Heart right ventricle (tissue), 16 donors: ENCODE results near the gene SLC9C2. TPM values are rescaled to one million over a fixed set of nuclear protein-coding genes. Genes with fewer than 3 reads are reported as not detected.

Experiments used
- ATAC-seq, 8 donors: fragments of 200-7000 bp; cut with Tn5 transposase; one replicate each; pipeline ENCODE4 v1.9.1; 2020; ENCODE audit warnings: mild to moderate bottlenecking in 8 of 8, moderate library complexity in 8 of 8, moderate number of reproducible peaks in 1 of 8
- DNase-seq, 2 donors: peaks; one replicate each; pipeline ENCODE4 v3.0.0-alpha.2; 2020
- H3K27ac ChIP-seq, 10 donors: fragments of 200-600 bp; sonication (generic) in 2 of 10; one replicate each; pipeline versions ENCODE4 v1.5.0 to v1.8.0; 2020 to 2022; ENCODE audit warnings: mild to moderate bottlenecking in 3 of 10
- H3K27me3 ChIP-seq, 7 donors: fragments of 200-600 bp; one replicate each; pipeline ENCODE4 v1.8.0; 2021 to 2022; ENCODE audit warnings: mild to moderate bottlenecking in 2 of 7
- H3K36me3 ChIP-seq, 9 donors: fragments of 200-600 bp; sonication (generic) in 1 of 9; one replicate each; pipeline versions ENCODE4 v1.5.0 to v1.8.0; 2020 to 2022; ENCODE audit warnings: mild to moderate bottlenecking in 2 of 9
- H3K4me1 ChIP-seq, 9 donors: fragments of 200-600 bp; sonication (generic) in 1 of 9; one replicate each; pipeline versions ENCODE4 v1.5.0 to v1.8.0; 2020 to 2022; ENCODE audit warnings: mild to moderate bottlenecking in 4 of 9
- H3K4me3 ChIP-seq, 10 donors: fragments of 200-600 bp; sonication (generic) in 2 of 10; one replicate each; pipeline versions ENCODE4 v1.5.0 to v1.8.0; 2020 to 2022; ENCODE audit warnings: mild to moderate bottlenecking in 7 of 10, moderate library complexity in 2 of 10
- H3K9me3 ChIP-seq, 11 donors: fragments of 200-600 bp in 10 of 11; sonication (generic) in 2 of 11; one replicate each; pipeline versions ENCODE4 v1.5.0 to v1.8.0; 2013 to 2022; ENCODE audit warnings: mild to moderate bottlenecking in 2 of 11, control low read depth in 1 of 11, moderate library complexity in 1 of 11
- WGBS, 2 donors: extraction: QIAGEN DNeasy Blood & Tissue Kit; methylation state at CpG; one replicate each; pipeline ENCODE4 v1.1.7; 2013; ENCODE audit warnings: inconsistent platforms in 1 of 2; 5-methylcytosine and 5-hydroxymethylcytosine counted together
- intact Hi-C, 10 donors: fragments of 100-400 bp; cut with DNase I; formaldehyde crosslinking; loops; one replicate each; pipeline versions ENCODE4 v1.11.1 to v1.14.2; 2022
- polyA plus RNA-seq, 2 donors: library from polyadenylated mRNA; stranded (reverse); fragments of 200-250 nt; gene quantifications; one replicate each; pipeline ENCODE4 v1.2.3, GENCODE V29; 2013
- total RNA-seq, 10 donors: library from RNA; stranded (reverse); fragmentation: NEBNext Ultra II Directional in 3 of 10; extraction: Animal tissue kit (Norgen Biotek cat#: 25700) in 3 of 10; gene quantifications; one replicate each; pipeline versions ENCODE4 v1.2.1 to v1.2.4, GENCODE V29; 2021 to 2023
- TF ChIP-seq, protein P1 (sequence below), 9 donors: fragments of 200-600 bp; sonication (generic) in 2 of 9; IDR thresholded peaks; one replicate each; pipeline versions ENCODE4 v1.5.0 to v1.8.0; 2021 to 2022; ENCODE audit warnings: antibody characterized with exemption in 9 of 9, mild to moderate bottlenecking in 5 of 9, moderate library complexity in 1 of 9
- donor health status: Arrhythmogenic right ventricular cardiomyopathy.
- donor health status: ischemic (EF 13 %, LVEDD 7.1; RV severe dilation, severe dysfunction).
- donor health status: healthy with polysubstance abuse.
- donor health status: DM: no; HTN: yes; CAD: no.
- donor health status: DM: no; HTN: no; CAD: no.
- donor health status: ischemic (EF 25% LVEDD 6.9; RV normal size, moderate dysfunction).
- donor health status: ischemic (EF 25% LVEDD 5.7; RV mildly dilated, moderate dysfunction).
- donor health status: healthy.
- donor health status: DM: yes; HTN: yes; CAD: no.
- donor health status: Ischemic cardiomyopathy.
- donor health status: ischemic (EF 35%, LVEDD 5.7; RV mildly dilated, moderate dysfunction).
- donor health status: nonischemic (EF 11% LVEDD 7.7; RV severe dilation, severe dysfunction).
- donor health status: DM: yes; HTN: yes; CAD: no.
- donor health status: PGD.
- donor health status: ischemic (EF 29% LVEDD 5.4; RV normal size, mild dysfunction).
- donor health status: nonischemic (EF 23%, LVEDD 6.1; RV moderate dilation, normal function).

SLC9C2 gene
- total and polyA plus RNA-seq, 12 donors = 0.04 to 2.0 (median 0.43) TPM; not detected in 7

DNA sequence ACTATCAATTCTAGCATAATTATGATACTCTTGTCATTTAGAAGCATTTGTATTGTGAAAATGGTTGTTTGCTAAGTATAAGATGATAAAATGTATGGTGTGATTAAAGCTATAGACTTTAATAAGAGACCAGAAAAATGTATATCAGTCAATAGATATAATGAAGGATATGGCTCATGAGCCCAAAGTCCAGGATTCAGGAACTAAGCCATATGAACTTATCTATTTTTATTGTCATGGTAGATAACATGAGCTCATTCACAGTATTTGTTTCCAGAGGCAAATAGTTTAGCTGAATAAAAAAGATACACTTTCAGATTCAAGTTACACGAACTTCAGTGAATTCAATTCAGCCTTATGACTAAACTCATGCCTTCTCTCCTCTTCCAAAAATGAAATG lies 93.1 kb downstream of the SLC9C2 start:
- Histone ChIP-seq H3K27ac (no peak overlapping the region), H3K4me1 (peaks cover 0 to 3% (median 0%) of the 10 kb centered on the region in 9 donors), H3K9me3 (peaks cover 0 to 17% (median 0%) of the 10 kb centered on the region in 11 donors), H3K27me3 (no peaks in the 10 kb centered on the region), H3K4me3 (no peak overlapping the region), H3K36me3 (no peaks in the 10 kb centered on the region)
- WGBS, 2 donors = 63% methylated on average over 1 of the region's 1 CpG
- DNase-seq (no peak), ATAC-seq (no peak)
- TF ChIP-seq, protein P1, sequence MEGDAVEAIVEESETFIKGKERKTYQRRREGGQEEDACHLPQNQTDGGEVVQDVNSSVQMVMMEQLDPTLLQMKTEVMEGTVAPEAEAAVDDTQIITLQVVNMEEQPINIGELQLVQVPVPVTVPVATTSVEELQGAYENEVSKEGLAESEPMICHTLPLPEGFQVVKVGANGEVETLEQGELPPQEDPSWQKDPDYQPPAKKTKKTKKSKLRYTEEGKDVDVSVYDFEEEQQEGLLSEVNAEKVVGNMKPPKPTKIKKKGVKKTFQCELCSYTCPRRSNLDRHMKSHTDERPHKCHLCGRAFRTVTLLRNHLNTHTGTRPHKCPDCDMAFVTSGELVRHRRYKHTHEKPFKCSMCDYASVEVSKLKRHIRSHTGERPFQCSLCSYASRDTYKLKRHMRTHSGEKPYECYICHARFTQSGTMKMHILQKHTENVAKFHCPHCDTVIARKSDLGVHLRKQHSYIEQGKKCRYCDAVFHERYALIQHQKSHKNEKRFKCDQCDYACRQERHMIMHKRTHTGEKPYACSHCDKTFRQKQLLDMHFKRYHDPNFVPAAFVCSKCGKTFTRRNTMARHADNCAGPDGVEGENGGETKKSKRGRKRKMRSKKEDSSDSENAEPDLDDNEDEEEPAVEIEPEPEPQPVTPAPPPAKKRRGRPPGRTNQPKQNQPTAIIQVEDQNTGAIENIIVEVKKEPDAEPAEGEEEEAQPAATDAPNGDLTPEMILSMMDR (IDR thresholded peaks at IDR 0.05) = no peak
- intact Hi-C loops = no loop called here

DNA sequence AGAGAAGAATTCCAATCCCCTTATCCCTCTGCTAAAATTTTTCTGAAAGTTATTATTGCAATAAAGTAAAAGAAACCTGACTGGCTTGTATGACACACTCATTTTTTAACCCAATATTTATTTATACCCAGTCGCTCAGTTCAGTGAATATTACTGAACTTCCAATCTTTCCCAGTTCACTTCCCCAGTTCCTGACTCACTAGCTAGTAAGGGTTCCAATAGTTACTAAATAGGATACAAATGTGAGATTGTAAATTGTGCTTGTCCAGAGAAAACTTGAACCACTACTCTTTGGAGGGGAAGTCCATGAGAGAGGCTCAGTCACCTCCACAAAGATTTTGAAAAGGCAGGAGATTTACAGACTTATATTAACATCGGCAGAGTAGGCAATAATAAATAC lies 94.3 kb downstream of the SLC9C2 start:
- no peak overlapping the region for H3K4me3 ChIP-seq
- TF ChIP-seq, protein P1 (IDR thresholded peaks at IDR 0.05) = no peak
- ATAC-seq = no peak
- no peaks in the 10 kb centered on the region for H3K27me3 ChIP-seq
- intact Hi-C loops = no loop called here
- peaks cover 0 to 8% (median 0%) of the 10 kb centered on the region in 11 donors for H3K9me3 ChIP-seq
- no peak overlapping the region for H3K27ac ChIP-seq
- 96 to 97% methylated on average over 2 of the region's 2 CpGs for WGBS, 2 donors
- peaks cover 0 to 3% (median 0%) of the 10 kb centered on the region in 9 donors for H3K4me1 ChIP-seq
- no peaks in the 10 kb centered on the region for H3K36me3 ChIP-seq
- DNase-seq = no peak

DNA sequence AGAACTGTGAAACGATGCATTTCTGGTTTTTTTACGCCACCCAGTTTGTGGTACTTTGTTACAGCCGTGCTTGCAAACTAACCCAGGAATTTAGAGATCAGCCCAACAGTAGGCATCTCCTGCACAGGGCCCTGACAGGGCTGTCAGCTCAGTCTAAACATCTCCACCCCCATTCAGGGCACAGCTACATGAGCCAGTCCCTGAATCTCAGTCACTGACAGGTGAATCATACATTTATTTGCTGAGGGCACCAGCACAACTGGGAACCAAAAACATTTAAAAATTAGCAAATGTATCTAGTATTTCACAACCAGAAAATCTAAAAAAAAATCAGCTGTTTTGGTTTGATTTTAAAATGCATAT lies 95.0 kb downstream of the SLC9C2 start:
- TF ChIP-seq, protein P1 (IDR thresholded peaks at IDR 0.05) = no peak
- no peak overlapping the region for H3K4me3 ChIP-seq
- no peaks in the 10 kb centered on the region for H3K27me3 ChIP-seq
- DNase-seq = no peak
- intact Hi-C loops = no loop called here
- no peaks in the 10 kb centered on the region for H3K36me3 ChIP-seq
- H3K27ac ChIP-seq = no peak overlapping the region
- H3K4me1 ChIP-seq = peaks cover 0 to 3% (median 0%) of the 10 kb centered on the region in 9 donors
- WGBS, 2 donors = 78 to 85% methylated on average over 3 of the region's 3 CpGs
- peaks cover 0 to 4% (median 0%) of the 10 kb centered on the region in 11 donors for H3K9me3 ChIP-seq
- no peak for ATAC-seq

DNA sequence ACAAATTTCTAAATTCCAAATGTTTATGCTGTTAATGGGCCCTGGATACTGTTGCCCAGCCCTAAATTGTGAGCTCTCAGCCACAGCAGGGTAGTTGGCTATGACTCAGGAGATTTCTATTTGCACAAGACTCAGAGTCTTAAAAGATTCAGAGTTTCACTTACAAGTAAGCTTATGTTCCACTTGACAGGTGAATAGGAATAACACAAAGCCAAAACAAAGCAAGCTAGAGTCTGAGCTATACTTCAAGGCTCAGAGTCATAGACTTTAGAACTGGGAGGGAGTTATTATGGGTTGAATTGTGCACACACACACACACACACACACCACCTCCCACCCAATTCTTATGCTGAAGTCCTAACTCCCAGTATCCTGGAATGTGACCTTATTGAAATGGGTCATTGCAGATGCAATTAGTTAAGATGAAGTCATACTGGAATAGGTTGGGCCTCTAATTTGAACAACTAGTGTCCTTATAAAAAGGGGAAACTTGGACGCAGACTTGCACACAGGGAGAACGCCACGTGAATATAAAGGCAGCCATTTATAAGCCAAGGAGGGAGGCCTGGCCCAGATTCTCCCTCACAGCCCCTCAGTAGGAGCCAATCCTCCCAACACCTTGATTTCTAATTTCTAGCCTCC lies 95.5 kb downstream of the SLC9C2 start:
- Histone ChIP-seq H3K27ac (no peak overlapping the region), H3K4me1 (peaks cover 0 to 1% (median 0%) of the 10 kb centered on the region in 9 donors), H3K4me3 (no peak overlapping the region), H3K36me3 (no peaks in the 10 kb centered on the region), H3K27me3 (no peaks in the 10 kb centered on the region), H3K9me3 (peaks cover 0 to 4% (median 0%) of the 10 kb centered on the region in 11 donors)
- intact Hi-C loops = no loop called here
- ATAC-seq (no peak), DNase-seq (no peak)
- 74 to 76% methylated on average over 3 of the region's 3 CpGs for WGBS, 2 donors
- TF ChIP-seq, protein P1 (IDR thresholded peaks at IDR 0.05) = no peak
